Stimulated activated naive CD8-positive, alpha-beta T cell treated with anti-CD3 and anti-CD28 coated beads, Interleukin-15, amount 100 ng/mL, for 72 hours (primary cell): ENCODE measurements around the gene AFMID.

Experiments used
- ATAC-seq: fragments of 150-1000 bp; cut with Tn5 transposase; 2 replicates; pipeline ENCODE4 v1.10.0; 2021; ENCODE audit warnings: mild to moderate bottlenecking, moderate library complexity
- DNase-seq, 2 donors: peaks; one replicate each; pipeline ENCODE4 v3.0.0; 2021 to 2022
- H3K27ac Mint-ChIP-seq, 2 donors: one replicate each; pipeline ENCODE4 v1.8.0; 2022; ENCODE audit warnings: mild to moderate bottlenecking in 2 of 2, mixed read lengths in 2 of 2, moderate library complexity in 2 of 2
- H3K27me3 Mint-ChIP-seq: one replicate; pipeline ENCODE4 v1.8.0; 2022; ENCODE audit warnings: mixed read lengths
- H3K4me1 Mint-ChIP-seq: one replicate; pipeline ENCODE4 v1.8.0; 2022; ENCODE audit warnings: mild to moderate bottlenecking, mixed read lengths
- H3K4me3 Mint-ChIP-seq, 2 donors: one replicate each; pipeline ENCODE4 v1.8.0; 2022; ENCODE audit warnings: mild to moderate bottlenecking in 2 of 2, mixed read lengths in 2 of 2, moderate library complexity in 1 of 2
- H3K9me3 Mint-ChIP-seq, 2 donors: one replicate each; pipeline ENCODE4 v1.8.0; 2022; ENCODE audit warnings: mixed read lengths in 2 of 2

AFMID gene

GRCh38 chr17:78223061-78223460 lies 35.9 kb downstream of the AFMID start:
- ATAC-seq, result no peak
- peaks cover 16% of the 10 kb centered on the region for H3K4me1 Mint-ChIP-seq
- H3K27ac Mint-ChIP-seq, result no peak overlapping the region
- no peak for DNase-seq
- H3K27me3 Mint-ChIP-seq, result peaks cover 19% of the 10 kb centered on the region
- H3K9me3 Mint-ChIP-seq, result no peaks in the 10 kb centered on the region
- H3K4me3 Mint-ChIP-seq, result no peak overlapping the region

DNA sequence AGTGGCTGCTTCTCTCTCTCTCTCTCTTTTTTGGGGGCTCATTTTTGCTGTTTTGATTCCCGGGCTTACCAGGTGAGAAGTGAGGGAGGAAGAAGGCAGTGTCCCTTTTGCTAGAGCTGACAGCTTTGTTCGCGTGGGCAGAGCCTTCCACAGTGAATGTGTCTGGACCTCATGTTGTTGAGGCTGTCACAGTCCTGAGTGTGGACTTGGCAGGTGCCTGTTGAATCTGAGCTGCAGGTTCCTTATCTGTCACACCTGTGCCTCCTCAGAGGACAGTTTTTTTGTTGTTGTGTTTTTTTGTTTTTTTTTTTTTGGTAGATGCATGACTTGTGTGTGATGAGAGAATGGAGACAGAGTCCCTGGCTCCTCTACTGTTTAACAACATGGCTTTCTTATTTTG lies 36.6 kb downstream of the AFMID start:
- Mint-ChIP-seq H3K27me3 (peaks cover 26% of the 10 kb centered on the region), H3K27ac (peak overlapping the region in 1 of 2 donors; percentile 44), H3K4me3 (no peak overlapping the region), H3K9me3 (no peaks in the 10 kb centered on the region), H3K4me1 (peaks cover 16% of the 10 kb centered on the region)
- ATAC-seq (no peak), DNase-seq (no peak)

DNA sequence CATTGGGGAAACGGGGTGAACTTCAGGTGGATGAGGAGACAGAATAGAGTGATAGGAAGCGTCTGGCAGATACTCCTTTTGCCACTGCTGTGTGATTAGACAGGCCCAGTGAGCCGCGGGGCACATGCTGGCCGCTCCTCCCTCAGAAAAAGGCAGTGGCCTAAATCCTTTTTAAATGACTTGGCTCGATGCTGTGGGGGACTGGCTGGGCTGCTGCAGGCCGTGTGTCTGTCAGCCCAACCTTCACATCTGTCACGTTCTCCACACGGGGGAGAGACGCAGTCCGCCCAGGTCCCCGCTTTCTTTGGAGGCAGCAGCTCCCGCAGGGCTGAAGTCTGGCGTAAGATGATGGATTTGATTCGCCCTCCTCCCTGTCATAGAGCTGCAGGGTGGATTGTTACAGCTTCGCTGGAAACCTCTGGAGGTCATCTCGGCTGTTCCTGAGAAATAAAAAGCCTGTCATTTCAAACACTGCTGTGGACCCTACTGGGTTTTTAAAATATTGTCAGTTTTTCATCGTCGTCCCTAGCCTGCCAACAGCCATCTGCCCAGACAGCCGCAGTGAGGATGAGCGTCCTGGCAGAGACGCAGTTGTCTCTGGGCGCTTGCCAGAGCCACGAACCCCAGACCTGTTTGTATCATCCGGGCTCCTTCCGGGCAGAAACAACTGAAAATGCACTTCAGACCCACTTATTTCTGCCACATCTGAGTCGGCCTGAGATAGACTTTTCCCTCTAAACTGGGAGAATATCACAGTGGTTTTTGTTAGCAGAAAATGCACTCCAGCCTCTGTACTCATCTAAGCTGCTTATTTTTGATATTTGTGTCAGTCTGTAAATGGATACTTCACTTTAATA lies 37.3 kb downstream of the AFMID start:
- ATAC-seq, result no peak

GRCh38 chr17:78225088-78225865 lies 38.1 kb downstream of the AFMID start:
- DNase-seq (no peak), ATAC-seq (no peak)
- H3K4me3 Mint-ChIP-seq, result no peak overlapping the region
- H3K27ac Mint-ChIP-seq, result no peak overlapping the region
- H3K27me3 Mint-ChIP-seq, result peaks cover 41% of the 10 kb centered on the region
- peaks cover 7% of the 10 kb centered on the region for H3K4me1 Mint-ChIP-seq
- no peaks in the 10 kb centered on the region for H3K9me3 Mint-ChIP-seq

More for the DNA sequence above, 37.3 kb downstream of the AFMID start:
- Mint-ChIP-seq H3K9me3 (no peaks in the 10 kb centered on the region), H3K4me3 (no peak overlapping the region), H3K4me1 (peaks cover 12% of the 10 kb centered on the region), H3K27ac (peak overlapping the region in 1 of 2 donors; percentile 44), H3K27me3 (peaks cover 33% of the 10 kb centered on the region)
- no peak for DNase-seq

- Mint-ChIP-seq H3K27ac (no peak overlapping the region), H3K4me1 (peaks cover 17% of the 10 kb centered on the region), H3K9me3 (no peaks in the 10 kb centered on the region), H3K4me3 (no peak overlapping the region), H3K27me3 (peaks cover 51% of the 10 kb centered on the region)
- peak; percentile 24 for ATAC-seq
- DNase-seq, result no peak
Measured at GRCh38 chr17:78226055-78226758, 39.0 kb downstream of the AFMID start.

- Mint-ChIP-seq H3K27ac (peak overlapping the region in 1 of 2 donors; percentile 84), H3K4me3 (peak overlapping the region in 1 of 2 donors; percentile 6), H3K4me1 (peaks cover 24% of the 10 kb centered on the region), H3K27me3 (peaks cover 58% of the 10 kb centered on the region), H3K9me3 (no peaks in the 10 kb centered on the region)
- DNase-seq (no peak), ATAC-seq (peak; percentile 30)
Measured at GRCh38 chr17:78226759-78227454, 39.7 kb downstream of the AFMID start.

GRCh38 chr17:78227455-78227916 lies 40.3 kb downstream of the AFMID start:
- ATAC-seq (no peak), DNase-seq (no peak)
- no peaks in the 10 kb centered on the region for H3K9me3 Mint-ChIP-seq
- H3K27me3 Mint-ChIP-seq, result peaks cover 64% of the 10 kb centered on the region
- H3K4me3 Mint-ChIP-seq, result no peak overlapping the region
- H3K4me1 Mint-ChIP-seq, result peaks cover 29% of the 10 kb centered on the region
- peak overlapping the region in 1 of 2 donors; percentile 2 for H3K27ac Mint-ChIP-seq

DNA sequence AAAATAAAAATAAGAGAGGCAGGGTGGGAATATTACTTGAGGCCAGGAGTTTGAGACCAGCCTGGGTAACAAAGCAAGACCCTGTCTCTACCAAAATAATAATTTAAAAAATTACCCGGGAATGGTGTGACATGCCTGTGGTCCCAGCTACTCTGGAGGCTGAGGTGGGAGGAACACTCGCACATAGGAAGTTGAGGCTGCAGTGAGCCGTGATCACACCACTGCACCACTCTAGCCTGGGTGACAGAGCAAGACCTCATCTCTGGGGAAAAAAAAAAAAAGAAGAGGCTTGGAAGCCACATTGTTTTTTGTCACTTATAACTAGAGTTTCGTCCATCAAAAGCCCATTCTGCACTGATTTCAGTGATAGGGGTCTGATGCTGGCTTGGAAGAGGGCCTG lies 41.0 kb downstream of the AFMID start:
- no peak for DNase-seq
- Mint-ChIP-seq H3K27me3 (peaks cover 70% of the 10 kb centered on the region), H3K9me3 (no peaks in the 10 kb centered on the region), H3K4me3 (no peak overlapping the region), H3K27ac (no peak overlapping the region), H3K4me1 (peaks cover 35% of the 10 kb centered on the region)
- no peak for ATAC-seq

GRCh38 chr17:78230252-78230962 lies 43.2 kb downstream of the AFMID start:
- DNase-seq (no peak), ATAC-seq (no peak)
- peaks cover 35% of the 10 kb centered on the region for H3K4me1 Mint-ChIP-seq
- no peaks in the 10 kb centered on the region for H3K9me3 Mint-ChIP-seq
- H3K4me3 Mint-ChIP-seq, result no peak overlapping the region
- no peak overlapping the region for H3K27ac Mint-ChIP-seq
- peaks cover 79% of the 10 kb centered on the region for H3K27me3 Mint-ChIP-seq

DNA sequence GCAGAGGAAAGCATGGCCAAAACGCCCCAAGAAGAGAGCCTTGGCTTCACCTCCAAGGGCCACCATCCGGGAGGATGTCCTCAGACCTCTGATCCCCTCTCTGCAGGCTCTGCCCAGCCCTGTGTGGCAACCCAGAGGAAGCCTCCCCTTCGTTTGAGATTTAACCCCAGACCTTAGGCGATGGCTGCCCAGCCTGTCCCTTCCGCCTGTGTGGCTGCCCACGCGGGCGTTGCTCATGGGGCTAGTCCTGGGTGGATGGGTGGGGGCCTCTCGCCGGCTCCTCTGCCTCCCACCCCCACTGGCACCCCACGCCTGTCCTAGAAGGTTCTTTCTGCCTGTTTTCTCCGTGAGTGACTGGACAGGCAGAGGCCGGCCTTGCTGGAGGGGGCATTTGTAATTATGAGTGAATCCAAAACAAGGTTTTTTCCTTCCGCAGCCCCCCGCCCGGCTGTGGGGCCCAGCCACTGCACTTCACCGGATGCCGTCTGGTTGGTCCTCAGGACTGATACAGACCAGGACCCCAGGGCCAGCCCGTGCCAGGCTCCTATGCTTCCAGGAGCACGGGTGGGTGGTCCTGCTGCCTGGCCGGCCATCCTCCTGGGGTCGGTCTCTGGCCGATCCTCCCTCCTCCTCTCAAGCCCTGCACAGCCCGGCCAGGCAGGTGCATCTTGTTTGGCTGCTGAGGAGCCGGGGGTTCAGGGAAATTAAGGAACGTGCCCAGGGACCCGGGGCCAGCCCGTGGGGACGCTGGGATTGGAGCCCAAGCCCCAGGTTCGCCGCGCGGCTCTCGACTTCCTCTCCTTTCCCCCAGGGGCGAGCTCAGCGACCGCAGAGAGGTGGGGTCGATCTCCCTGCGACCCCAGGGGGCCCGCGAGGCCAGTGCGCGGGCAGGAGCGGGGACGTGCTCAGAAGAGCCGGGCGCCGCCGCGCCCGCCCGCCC lies 44.1 kb downstream of the AFMID start, which contains the start of gene TMEM235:
Gene TMEM235 (plus strand): TSS at position 636 of the 940 bp plus-strand sequence. CDS start 393 bp downstream, outside the sequence.
- H3K4me1 Mint-ChIP-seq, result peaks cover 35% of the 10 kb centered on the region
- peak within 1 kb of the TSS; percentile 49 to 62 for H3K4me3 Mint-ChIP-seq
- no peak within 1 kb of the TSS for H3K27ac Mint-ChIP-seq
- H3K27me3 Mint-ChIP-seq, result peaks cover 78% of the 10 kb centered on the region
- no peak for ATAC-seq
- no peak for DNase-seq
- no peaks in the 10 kb centered on the region for H3K9me3 Mint-ChIP-seq

DNA sequence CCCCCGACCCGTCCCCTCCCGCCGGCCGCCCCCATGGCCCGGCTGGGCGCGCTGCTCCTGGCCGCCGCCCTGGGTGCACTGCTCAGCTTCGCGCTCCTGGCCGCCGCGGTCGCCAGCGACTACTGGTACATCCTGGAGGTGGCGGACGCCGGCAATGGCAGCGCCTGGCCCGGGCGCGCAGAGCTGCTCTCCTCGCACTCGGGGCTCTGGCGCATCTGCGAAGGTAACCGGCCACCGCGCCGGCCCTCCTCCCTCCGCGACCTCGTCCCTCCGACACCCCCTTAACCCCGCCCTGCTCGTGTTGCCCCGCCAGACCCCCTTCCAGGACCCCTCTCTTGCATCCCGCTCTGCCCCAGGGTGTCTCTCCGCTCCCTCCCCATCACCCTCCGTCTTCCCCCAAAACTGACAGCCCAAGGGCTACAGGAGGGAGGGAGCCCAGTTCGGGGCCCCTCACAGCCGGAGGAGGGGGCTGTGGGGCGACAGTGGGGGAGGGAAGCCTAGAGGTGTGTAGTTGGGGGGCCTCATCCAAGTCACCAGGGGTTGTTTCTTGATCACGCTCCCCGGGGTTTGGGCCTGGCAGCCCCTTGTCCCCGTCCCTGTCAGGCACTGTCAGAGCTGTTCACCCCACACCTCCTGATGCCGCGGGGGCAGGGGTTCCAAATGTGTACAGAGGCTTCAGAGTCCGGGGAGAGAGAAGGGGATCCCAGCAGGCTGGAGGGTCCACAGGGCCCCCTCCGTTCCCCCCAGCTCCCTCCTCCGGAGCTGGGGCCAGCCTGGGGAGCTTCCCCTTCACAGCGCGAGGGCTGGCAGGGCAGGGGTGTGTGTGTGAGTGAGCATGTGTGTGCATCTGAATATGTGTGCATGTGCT lies 45.1 kb downstream of the AFMID start:
- H3K4me1 Mint-ChIP-seq, result peaks cover 35% of the 10 kb centered on the region
- peaks cover 68% of the 10 kb centered on the region for H3K27me3 Mint-ChIP-seq
- H3K27ac Mint-ChIP-seq, result no peak overlapping the region
- ATAC-seq (peak; percentile 82), DNase-seq (no peak)
- peak overlapping the region; percentile 49 to 62 for H3K4me3 Mint-ChIP-seq
- no peaks in the 10 kb centered on the region for H3K9me3 Mint-ChIP-seq

DNA sequence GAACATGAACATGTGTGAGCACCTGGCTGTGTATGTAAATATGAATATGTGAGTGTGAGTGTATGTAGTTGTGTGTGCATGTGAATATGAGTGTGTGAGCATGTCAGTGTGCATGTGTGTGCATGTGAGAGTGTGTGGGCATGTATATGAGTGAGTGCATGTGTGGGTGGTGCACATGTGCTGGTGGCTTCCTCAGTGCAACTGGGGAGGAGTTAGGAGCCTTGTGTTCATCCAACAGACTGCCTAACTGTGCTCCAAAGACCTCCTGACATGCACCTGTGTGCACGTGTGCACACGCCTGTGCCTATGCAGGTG lies 45.7 kb downstream of the AFMID start:
- Mint-ChIP-seq H3K4me1 (peaks cover 30% of the 10 kb centered on the region), H3K27ac (no peak overlapping the region), H3K4me3 (no peak overlapping the region), H3K9me3 (no peaks in the 10 kb centered on the region), H3K27me3 (peaks cover 62% of the 10 kb centered on the region)
- no peak for ATAC-seq
- no peak for DNase-seq

- ATAC-seq (no peak), DNase-seq (no peak)
- H3K27ac Mint-ChIP-seq, result no peak overlapping the region
- no peak overlapping the region for H3K4me3 Mint-ChIP-seq
- peaks cover 54% of the 10 kb centered on the region for H3K27me3 Mint-ChIP-seq
- peaks cover 30% of the 10 kb centered on the region for H3K4me1 Mint-ChIP-seq
- no peaks in the 10 kb centered on the region for H3K9me3 Mint-ChIP-seq
Measured at GRCh38 chr17:78233678-78234077, 46.5 kb downstream of the AFMID start.
